Tibial nerve (tissue), 4 donors: ENCODE data around the gene C5orf52. TPM values are rescaled to one million over a fixed set of nuclear protein-coding genes. Genes with fewer than 3 reads are reported as not detected.

ENCODE experiments used
- DNase-seq, 2 donors: peaks; one replicate each; pipeline ENCODE4 v3.0.0-alpha.2; 2019; ENCODE audit warnings: low spot score in 2 of 2
- H3K27ac ChIP-seq, 4 donors: fragments of 200-600 bp; sonication (generic) in 3 of 4; one replicate each; pipeline ENCODE4 v1.5.1; 2017 to 2019; ENCODE audit warnings: mild to moderate bottlenecking in 1 of 4
- H3K27me3 ChIP-seq, 2 donors: fragments of 200-600 bp; sonication (generic) in 1 of 2; one replicate each; pipeline versions ENCODE4 v1.5.1 to v1.6.0; 2017 to 2019
- H3K36me3 ChIP-seq, 3 donors: fragments of 200-600 bp; sonication (generic); one replicate each; pipeline ENCODE4 v1.5.1; 2018 to 2019
- H3K4me1 ChIP-seq, 4 donors: fragments of 200-600 bp; sonication (generic) in 3 of 4; one replicate each; pipeline ENCODE4 v1.5.1; 2017 to 2019
- H3K4me3 ChIP-seq, 4 donors: fragments of 200-600 bp; sonication (generic) in 3 of 4; one replicate each; pipeline ENCODE4 v1.5.1; 2017 to 2019; ENCODE audit warnings: mild to moderate bottlenecking in 1 of 4, moderate library complexity in 1 of 4
- H3K9me3 ChIP-seq, 4 donors: fragments of 200-600 bp; sonication (generic) in 3 of 4; one replicate each; pipeline ENCODE4 v1.5.1; 2017 to 2019
- CTCF ChIP-seq, 5 experiments: fragments of 200-600 bp in 3 of 5; fragments of 450-650 bp in 2 of 5; sonication (generic) in 3 of 5; IDR thresholded peaks; one replicate each; pipeline ENCODE4 v1.5.1; 2016 to 2019; ENCODE audit warnings: antibody characterized with exemption in 5 of 5, mild to moderate bottlenecking in 3 of 5, moderate library complexity in 2 of 5
- EP300 ChIP-seq, 2 donors: sonication (generic); formaldehyde crosslinking; IDR thresholded peaks; one replicate each; pipeline ENCODE4 v1.6.1; 2017; ENCODE audit warnings: antibody characterized with exemption in 2 of 2, mild to moderate bottlenecking in 1 of 2
- POLR2A ChIP-seq, 2 donors: fragments of 450-650 bp; IDR thresholded peaks; one replicate each; pipeline ENCODE4 v1.6.1; 2017; ENCODE audit warnings: antibody characterized with exemption in 2 of 2, mild to moderate bottlenecking in 2 of 2, moderate library complexity in 2 of 2
- WGBS, 2 donors: methylation state at CpG; one replicate each; pipeline ENCODE4 v1.1.5; 2018; 5-methylcytosine and 5-hydroxymethylcytosine counted together
- total RNA-seq, 4 donors: library from RNA; depleted of rRNA; stranded (reverse); fragments of >200 nt; gene quantifications; one replicate each; pipeline ENCODE4 v1.1.0, GENCODE V29; 2016

Gene C5orf52
- total RNA-seq, 4 donors from 2014 or later, result not detected

- Histone ChIP-seq H3K27me3 (peaks cover 0 to 12% of the 10 kb centered on the region in 2 donors), H3K9me3 (peaks cover 0 to 7% (median 0%) of the 10 kb centered on the region in 4 donors), H3K4me1 (peaks cover 0 to 10% (median 0%) of the 10 kb centered on the region in 4 donors), H3K36me3 (no peaks in the 10 kb centered on the region), H3K4me3 (peak within 1 kb of the TSS; percentile 19 to 56 (median 40)), H3K27ac (peak within 1 kb of the TSS in 2 of 4 donors; percentile 29 to 62)
- TF ChIP-seq CTCF (IDR thresholded peaks at IDR 0.05), result no peak
- no peak for TF ChIP-seq EP300 (IDR thresholded peaks at IDR 0.05)
- TF ChIP-seq POLR2A (IDR thresholded peaks at IDR 0.05), result no peak
- no peak for DNase-seq
- WGBS, 2 donors, result 93 to 97% methylated on average over 15 of the region's 15 CpGs
Measured at GRCh38 chr5:157652377-157652692, 19.0 kb upstream of the C5orf52 start, which contains the start of gene SOX30. Gene SOX30 (minus strand): TSS chr5:157652438. CDS start chr5:157652078, 360 bp downstream.

- H3K36me3 ChIP-seq, result no peaks in the 10 kb centered on the region
- TF ChIP-seq POLR2A (IDR thresholded peaks at IDR 0.05) (no peak), EP300 (IDR thresholded peaks at IDR 0.05) (no peak), CTCF (IDR thresholded peaks at IDR 0.05) (no peak)
- no peak overlapping the region for H3K4me3 ChIP-seq
- 79 to 87% methylated on average over 2 of the region's 2 CpGs for WGBS, 2 donors
- peaks cover 0 to 15% (median 0%) of the 10 kb centered on the region in 4 donors for H3K9me3 ChIP-seq
- H3K27me3 ChIP-seq, result no peaks in the 10 kb centered on the region
- H3K4me1 ChIP-seq, result no peaks in the 10 kb centered on the region
- no peak overlapping the region for H3K27ac ChIP-seq
- no peak for DNase-seq
Measured at GRCh38 chr5:157657516-157657915, 13.8 kb upstream of the C5orf52 start.

GRCh38 chr5:157658893-157659292, 12.4 kb upstream of the C5orf52 start:
- H3K27ac ChIP-seq, result no peak overlapping the region
- no peaks in the 10 kb centered on the region for H3K4me1 ChIP-seq
- H3K9me3 ChIP-seq, result peaks cover 0 to 15% (median 0%) of the 10 kb centered on the region in 4 donors
- WGBS, 2 donors, result 83 to 93% methylated on average over 1 of the region's 1 CpG
- H3K27me3 ChIP-seq, result no peaks in the 10 kb centered on the region
- H3K4me3 ChIP-seq, result no peak overlapping the region
- TF ChIP-seq EP300 (IDR thresholded peaks at IDR 0.05) (no peak), POLR2A (IDR thresholded peaks at IDR 0.05) (no peak), CTCF (IDR thresholded peaks at IDR 0.05) (no peak)
- no peak for DNase-seq
- no peaks in the 10 kb centered on the region for H3K36me3 ChIP-seq

GRCh38 chr5:157659868-157660660, 11.3 kb upstream of the C5orf52 start:
- H3K27me3 ChIP-seq, result no peaks in the 10 kb centered on the region
- WGBS, 2 donors, result 84 to 91% methylated on average over 8 of the region's 8 CpGs
- H3K36me3 ChIP-seq, result no peaks in the 10 kb centered on the region
- H3K27ac ChIP-seq, result no peak overlapping the region
- H3K4me3 ChIP-seq, result no peak overlapping the region
- no peaks in the 10 kb centered on the region for H3K4me1 ChIP-seq
- no peak for DNase-seq
- no peak for TF ChIP-seq POLR2A (IDR thresholded peaks at IDR 0.05)
- no peak for TF ChIP-seq CTCF (IDR thresholded peaks at IDR 0.05)
- TF ChIP-seq EP300 (IDR thresholded peaks at IDR 0.05), result no peak
- peaks cover 0 to 18% (median 0%) of the 10 kb centered on the region in 4 donors for H3K9me3 ChIP-seq

GRCh38 chr5:157665467-157666070, 5.8 kb upstream of the C5orf52 start:
- no peak for TF ChIP-seq POLR2A (IDR thresholded peaks at IDR 0.05)
- no peak for TF ChIP-seq CTCF (IDR thresholded peaks at IDR 0.05)
- no peak for TF ChIP-seq EP300 (IDR thresholded peaks at IDR 0.05)
- Histone ChIP-seq H3K27ac (no peak overlapping the region), H3K4me1 (peaks cover 0 to 6% (median 1%) of the 10 kb centered on the region in 4 donors), H3K4me3 (no peak overlapping the region), H3K27me3 (no peaks in the 10 kb centered on the region), H3K36me3 (no peaks in the 10 kb centered on the region), H3K9me3 (peaks cover 0 to 3% (median 0%) of the 10 kb centered on the region in 4 donors)
- DNase-seq, result no peak
- 77 to 85% methylated on average over 2 of the region's 2 CpGs for WGBS, 2 donors
